ENCODE measurements around the gene KIZ.

KIZ gene

DNA sequence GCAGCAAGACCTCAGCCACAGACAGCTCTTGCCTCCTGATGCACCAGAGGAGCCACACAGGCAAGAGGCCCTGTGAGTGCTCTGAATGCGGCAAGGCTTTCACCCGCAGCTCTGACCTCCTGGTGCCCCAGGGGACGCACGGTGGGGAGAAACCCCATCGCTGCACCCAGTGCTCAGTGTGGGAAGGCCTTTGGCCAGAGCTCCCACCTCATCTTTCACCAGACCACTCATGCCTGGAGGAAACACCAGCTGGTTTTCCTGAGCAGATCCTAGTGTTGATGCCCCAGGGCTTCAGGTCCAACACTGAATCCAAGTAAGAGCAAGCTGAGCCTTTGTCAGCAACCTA lies 140.3 kb downstream of the KIZ start:
- DNase-seq (ENCODE audit: low spot score): no peak

GRCh38 chr20:21269772-21270171 lies 143.9 kb downstream of the KIZ start:
- DNase-seq (ENCODE audit: low spot score): no peak

DNA sequence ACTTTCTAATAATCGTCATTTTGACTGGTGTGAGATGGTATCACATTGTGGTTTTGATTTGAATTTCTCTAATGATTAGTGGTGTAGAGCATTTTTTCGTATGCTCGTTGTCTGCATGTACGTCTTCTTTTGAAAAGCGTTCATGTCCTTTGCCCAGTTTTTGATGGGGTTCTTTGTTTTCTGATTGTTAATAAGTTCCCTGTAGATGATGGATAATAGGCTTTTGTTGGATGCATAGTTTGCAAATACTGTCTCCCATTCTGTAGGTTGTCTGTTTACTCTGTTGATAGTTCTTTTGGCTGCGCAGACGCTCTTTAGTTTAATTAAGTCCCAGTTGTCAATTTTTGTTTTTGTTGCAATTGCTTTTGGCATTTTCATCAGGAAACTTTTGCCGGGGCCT lies 144.9 kb downstream of the KIZ start:
- no peak for DNase-seq (ENCODE audit: low spot score)

DNA sequence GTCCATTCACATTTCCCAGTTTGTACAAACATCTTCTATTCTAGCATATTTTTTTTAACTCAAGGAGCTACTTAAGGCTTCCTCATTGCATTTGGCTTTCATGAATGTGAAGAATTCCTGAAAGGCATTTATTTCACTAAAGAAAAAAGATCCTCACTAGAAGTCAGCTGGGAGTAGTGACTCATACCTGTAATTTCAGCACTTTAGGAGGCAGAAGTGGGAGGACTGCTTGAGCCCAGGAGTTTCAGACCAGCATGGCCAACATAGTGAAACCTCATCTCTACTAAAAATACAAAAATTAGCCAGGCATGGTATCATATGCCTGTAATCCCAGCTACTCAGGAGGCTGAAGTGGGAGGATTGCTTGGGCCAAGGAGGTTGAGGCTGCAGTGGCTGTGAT lies 146.4 kb downstream of the KIZ start:
- DNase-seq (ENCODE audit: low spot score): no peak

DNA sequence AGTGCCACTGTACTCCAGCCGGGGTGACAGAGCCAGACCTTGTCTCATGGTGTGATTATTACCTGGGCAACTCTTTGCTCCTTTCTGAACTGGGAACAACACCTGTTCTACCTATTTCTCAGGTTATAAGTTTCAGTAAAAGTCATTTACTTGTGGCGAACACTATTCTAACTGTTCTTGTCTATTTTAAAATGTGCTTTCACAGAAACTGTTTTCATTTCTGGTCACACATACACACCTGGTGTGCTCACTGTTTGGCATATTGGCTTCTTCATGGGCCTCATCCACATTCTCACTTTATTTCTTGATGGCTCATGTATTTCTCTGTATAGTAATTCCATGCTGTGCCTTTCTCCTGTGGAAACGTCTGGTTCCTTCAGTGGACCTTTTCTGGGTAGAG lies 146.8 kb downstream of the KIZ start:
- no peak for DNase-seq (ENCODE audit: low spot score)

DNA sequence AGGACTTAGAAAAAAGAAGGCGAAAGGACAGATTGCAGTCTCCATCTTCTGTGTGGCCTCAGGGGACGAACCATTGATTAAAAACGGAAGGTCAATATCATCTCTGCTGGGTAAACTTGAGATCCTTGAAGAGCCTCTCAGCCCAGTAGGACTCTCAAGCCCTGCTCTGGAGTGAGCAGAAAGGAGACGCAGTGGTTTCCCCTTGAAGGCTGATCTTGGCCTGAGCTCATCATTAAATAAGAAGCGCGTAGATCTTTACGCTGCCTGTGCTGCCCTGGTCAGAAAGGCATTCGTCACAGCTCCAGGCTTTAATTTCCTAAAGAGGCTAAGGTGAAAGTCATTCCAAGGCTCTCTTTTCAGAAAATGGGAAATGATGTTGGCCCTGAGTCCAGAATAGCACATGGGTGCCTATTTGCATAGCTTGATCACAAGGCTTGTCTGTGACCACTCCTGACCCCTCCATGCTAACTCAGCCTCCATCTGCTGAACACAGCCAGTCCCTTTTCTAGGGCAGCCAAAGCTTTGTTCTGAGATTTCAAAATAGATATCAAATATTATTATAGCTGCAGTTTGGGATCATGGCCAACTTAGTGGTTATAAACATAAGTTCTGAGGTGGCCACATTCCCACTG lies 148.0 kb downstream of the KIZ start:
- no peak for DNase-seq (ENCODE audit: low spot score)

DNA sequence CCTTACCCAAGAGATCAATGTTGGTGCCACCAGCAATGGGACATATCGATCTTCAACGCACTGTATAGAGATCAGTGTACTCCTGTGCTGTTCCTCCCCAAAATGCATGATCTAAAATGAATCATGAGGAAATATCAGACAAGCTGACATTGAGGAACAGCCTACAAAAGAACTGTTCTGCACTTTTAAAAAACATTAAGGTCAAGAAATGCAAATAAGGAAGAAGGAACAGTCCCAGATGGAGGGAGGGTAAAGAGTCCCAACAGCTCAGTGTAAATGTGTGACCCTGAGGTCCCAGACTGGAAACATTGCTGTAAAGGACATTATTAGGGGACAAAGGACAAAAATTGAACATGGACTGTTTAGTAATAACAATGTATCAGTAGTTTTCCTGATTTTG lies 152.9 kb downstream of the KIZ start:
- DNase-seq (ENCODE audit: low spot score): no peak

DNA sequence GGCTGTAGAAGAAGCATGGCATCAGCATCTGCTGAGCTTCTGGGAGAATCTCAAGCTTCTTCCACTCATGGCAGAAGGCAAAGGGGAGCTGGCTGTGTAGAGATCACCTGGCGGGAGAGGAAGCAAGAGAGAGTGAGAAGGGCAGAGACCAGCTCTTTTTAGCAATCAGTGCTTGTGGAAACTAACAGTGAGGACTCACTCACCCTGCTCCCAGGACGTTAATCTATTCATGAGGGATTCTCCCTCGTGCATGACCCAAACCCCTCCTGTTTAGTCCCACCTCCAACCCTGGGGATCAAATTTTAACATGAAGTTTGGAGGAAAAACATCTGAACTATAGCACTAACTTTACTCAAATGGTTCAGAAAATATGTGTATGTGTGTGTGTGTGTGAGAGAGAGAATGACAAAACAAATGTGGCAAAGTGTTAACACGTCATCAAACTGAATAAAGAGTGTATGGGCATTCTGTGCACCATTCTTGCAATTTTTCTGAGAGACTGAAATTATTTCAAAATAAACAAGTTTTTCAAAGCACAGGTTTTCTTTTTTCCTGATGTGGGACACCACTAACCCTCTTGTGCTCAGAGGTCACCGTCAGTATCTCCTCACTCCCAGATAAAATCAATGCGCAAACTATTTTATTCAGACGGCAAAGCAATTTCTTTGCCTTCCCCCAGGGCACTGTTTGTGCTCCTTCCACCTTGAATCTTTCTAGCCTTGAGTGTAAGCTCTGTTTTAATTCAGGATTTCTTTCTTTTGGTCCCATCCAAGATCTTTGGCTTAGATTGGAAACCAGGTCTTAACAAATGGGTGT lies 154.0 kb downstream of the KIZ start:
- no peak for DNase-seq (ENCODE audit: low spot score)

GRCh38 chr20:21280522-21281016 lies 154.7 kb downstream of the KIZ start:
- no peak for DNase-seq (ENCODE audit: low spot score)

DNA sequence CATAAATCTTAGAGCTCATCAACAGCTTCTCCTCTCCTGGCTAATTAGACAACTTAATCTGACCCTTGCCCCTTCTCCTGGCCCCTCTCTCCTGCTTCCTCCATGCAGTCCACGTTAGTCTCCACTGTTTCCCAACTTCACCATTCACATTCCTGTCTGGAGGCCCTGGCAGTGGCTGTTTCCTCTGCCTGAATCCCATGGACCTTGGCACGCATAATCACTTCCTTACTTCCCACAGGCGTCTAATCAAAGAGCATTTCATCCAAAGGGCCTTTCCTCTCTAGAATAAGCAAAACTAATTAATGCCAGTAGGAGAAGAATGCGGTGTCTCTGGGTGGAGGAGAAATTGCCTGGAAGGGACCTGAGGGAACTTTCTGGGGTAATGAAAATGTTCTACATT lies 160.9 kb downstream of the KIZ start:
- DNase-seq (ENCODE audit: low spot score): no peak

DNA sequence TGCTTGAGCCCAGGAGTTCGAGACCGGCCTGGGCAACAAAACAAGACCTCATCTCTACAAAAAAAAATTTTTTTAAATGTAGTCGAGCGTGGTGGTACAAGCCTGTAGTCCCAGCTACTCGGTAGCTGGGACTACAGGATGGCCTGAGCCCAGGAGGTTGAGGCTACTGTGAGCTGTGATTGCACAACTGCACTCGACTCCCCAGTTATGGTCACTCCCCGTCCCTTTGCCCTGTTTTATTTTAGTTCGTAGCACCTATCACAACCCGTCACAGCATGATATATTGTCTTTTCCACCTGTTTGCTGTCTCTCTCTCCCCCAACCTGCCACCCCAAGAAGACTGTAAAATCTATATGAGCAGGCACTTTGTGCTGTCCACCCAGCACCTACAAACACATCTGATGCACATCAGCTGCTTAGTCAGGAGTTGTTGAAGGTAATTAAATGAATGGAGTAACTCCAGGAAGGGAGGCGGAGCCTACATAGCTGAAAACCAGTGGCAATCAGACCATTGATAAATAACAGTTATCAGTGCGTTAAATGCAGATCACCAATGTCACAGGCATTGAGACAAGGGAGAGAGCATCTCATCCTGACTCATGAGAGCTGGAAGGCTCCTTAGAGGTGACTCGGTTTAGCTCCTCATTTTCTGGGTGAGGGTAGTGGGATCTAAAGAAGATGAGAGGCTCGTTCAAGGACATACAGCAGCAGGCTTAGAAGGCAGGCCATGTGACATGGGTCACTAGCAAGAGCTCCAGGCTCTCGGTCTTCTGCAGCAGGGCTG lies 162.9 kb downstream of the KIZ start:
- DNase-seq (ENCODE audit: low spot score): no peak

- DNase-seq (ENCODE audit: low spot score): no peak
Measured at GRCh38 chr20:21289651-21290050, 163.8 kb downstream of the KIZ start.

GRCh38 chr20:21291026-21291425 lies 165.1 kb downstream of the KIZ start:
- DNase-seq (ENCODE audit: low spot score): no peak

DNA sequence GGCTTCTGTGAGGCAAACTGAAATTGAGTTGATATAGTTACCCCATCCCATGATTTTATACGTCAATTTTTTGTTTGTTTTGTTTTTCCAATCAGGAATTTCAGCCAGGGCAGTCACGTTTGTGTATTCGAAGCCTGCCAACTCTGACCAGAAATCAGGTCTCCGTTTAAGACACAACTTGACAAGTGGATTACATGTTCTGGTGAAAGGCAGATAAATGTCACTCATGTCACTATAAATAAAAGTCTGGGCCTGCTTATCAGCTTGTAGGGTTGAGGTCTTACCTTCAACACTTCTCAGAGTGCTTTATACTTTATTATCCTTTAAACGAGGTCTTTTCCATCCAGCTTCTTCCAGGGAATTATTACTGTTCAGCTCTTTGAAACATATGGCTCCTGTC lies 168.9 kb downstream of the KIZ start:
- no peak for DNase-seq (ENCODE audit: low spot score)
